Mononuclear cell (primary cell): Measurements from ENCODE around the gene MTERF4. TPM values are rescaled to one million over a fixed set of nuclear protein-coding genes. Genes with fewer than 3 reads are reported as not detected.

Experiments
- H3K27me3 ChIP-seq: 2 replicates; pipeline ENCODE4 v1.6.0; 2011; ENCODE audit warnings: low read length, control low read depth; ENCODE audit not compliant: insufficient read depth
- H3K4me1 ChIP-seq: 2 replicates; pipeline ENCODE4 v1.5.1; 2011; ENCODE audit warnings: mild to moderate bottlenecking, low read length, control low read depth; ENCODE audit not compliant: insufficient read depth
- H3K4me3 ChIP-seq: 2 replicates; pipeline ENCODE4 v1.5.1; 2011; ENCODE audit warnings: mild to moderate bottlenecking, low read length, moderate library complexity
- H3K9me3 ChIP-seq: 2 replicates; pipeline ENCODE4 v1.5.1; 2011; ENCODE audit warnings: low read depth, mild to moderate bottlenecking, control low read depth, low read length
- total RNA-seq: library from RNA; depleted of rRNA; stranded (reverse); fragments of >200 nt; gene quantifications from one replicate; pipeline ENCODE4 v1.2.3, GENCODE V29; 2012

The MTERF4 gene
- total RNA-seq, 1 donor = 103 TPM

- Histone ChIP-seq H3K4me3 (no peak overlapping the region), H3K4me1 (no peaks in the 10 kb centered on the region), H3K27me3 (no peaks in the 10 kb centered on the region), H3K9me3 (no peaks in the 10 kb centered on the region)
These were observed 35.8 kb downstream of the MTERF4 start for GRCh38 chr2:241066171-241066892.

- Histone ChIP-seq H3K4me1 (no peaks in the 10 kb centered on the region), H3K9me3 (no peaks in the 10 kb centered on the region), H3K4me3 (no peak overlapping the region), H3K27me3 (no peaks in the 10 kb centered on the region)
These were observed 36.7 kb downstream of the MTERF4 start for GRCh38 chr2:241065355-241065803.

GRCh38 chr2:241064802-241065354 lies 37.2 kb downstream of the MTERF4 start:
- no peaks in the 10 kb centered on the region for H3K9me3 ChIP-seq
- no peaks in the 10 kb centered on the region for H3K27me3 ChIP-seq
- H3K4me3 ChIP-seq = no peak overlapping the region
- no peaks in the 10 kb centered on the region for H3K4me1 ChIP-seq

GRCh38 chr2:241064008-241064801 lies 37.9 kb downstream of the MTERF4 start:
- H3K4me3 ChIP-seq = no peak overlapping the region

GRCh38 chr2:241063587-241063986 lies 38.5 kb downstream of the MTERF4 start:
- Histone ChIP-seq H3K27me3 (no peaks in the 10 kb centered on the region), H3K9me3 (no peaks in the 10 kb centered on the region), H3K4me1 (no peaks in the 10 kb centered on the region), H3K4me3 (no peak overlapping the region)

More at GRCh38 chr2:241064008-241064801, 37.9 kb downstream of the MTERF4 start:
- Histone ChIP-seq H3K4me1 (no peaks in the 10 kb centered on the region), H3K27me3 (no peaks in the 10 kb centered on the region), H3K9me3 (no peaks in the 10 kb centered on the region)

- Histone ChIP-seq H3K9me3 (no peaks in the 10 kb centered on the region), H3K4me3 (no peak overlapping the region), H3K4me1 (no peaks in the 10 kb centered on the region), H3K27me3 (no peaks in the 10 kb centered on the region)
These were observed 39.0 kb downstream of the MTERF4 start for GRCh38 chr2:241063093-241063551.

- no peak overlapping the region for H3K4me3 ChIP-seq
These were observed 39.5 kb downstream of the MTERF4 start for GRCh38 chr2:241062389-241063092.

GRCh38 chr2:241061275-241061674 lies 40.8 kb downstream of the MTERF4 start:
- H3K9me3 ChIP-seq = no peaks in the 10 kb centered on the region
- no peaks in the 10 kb centered on the region for H3K4me1 ChIP-seq
- H3K27me3 ChIP-seq = no peaks in the 10 kb centered on the region
- H3K4me3 ChIP-seq = no peak overlapping the region

More at GRCh38 chr2:241062389-241063092, 39.5 kb downstream of the MTERF4 start:
- Histone ChIP-seq H3K9me3 (no peaks in the 10 kb centered on the region), H3K27me3 (no peaks in the 10 kb centered on the region), H3K4me1 (no peaks in the 10 kb centered on the region)

GRCh38 chr2:241053576-241054251 lies 48.4 kb downstream of the MTERF4 start:
- H3K9me3 ChIP-seq = no peaks in the 10 kb centered on the region
- no peak overlapping the region for H3K4me3 ChIP-seq
- H3K4me1 ChIP-seq = no peaks in the 10 kb centered on the region
- H3K27me3 ChIP-seq = no peaks in the 10 kb centered on the region

GRCh38 chr2:241052677-241053360 lies 49.3 kb downstream of the MTERF4 start:
- Histone ChIP-seq H3K4me3 (no peak overlapping the region), H3K27me3 (no peaks in the 10 kb centered on the region), H3K4me1 (no peaks in the 10 kb centered on the region), H3K9me3 (no peaks in the 10 kb centered on the region)

- Histone ChIP-seq H3K4me3 (no peak overlapping the region), H3K27me3 (no peaks in the 10 kb centered on the region), H3K4me1 (no peaks in the 10 kb centered on the region), H3K9me3 (no peaks in the 10 kb centered on the region)
These were observed 50.3 kb downstream of the MTERF4 start for GRCh38 chr2:241051578-241052487.

GRCh38 chr2:241050624-241051577 lies 51.2 kb downstream of the MTERF4 start:
- H3K4me1 ChIP-seq = no peaks in the 10 kb centered on the region
- no peak overlapping the region for H3K4me3 ChIP-seq
- H3K27me3 ChIP-seq = no peaks in the 10 kb centered on the region
- peaks cover 4% of the 10 kb centered on the region for H3K9me3 ChIP-seq
